ENCODE data around the gene NAIF1.

The NAIF1 gene

DNA sequence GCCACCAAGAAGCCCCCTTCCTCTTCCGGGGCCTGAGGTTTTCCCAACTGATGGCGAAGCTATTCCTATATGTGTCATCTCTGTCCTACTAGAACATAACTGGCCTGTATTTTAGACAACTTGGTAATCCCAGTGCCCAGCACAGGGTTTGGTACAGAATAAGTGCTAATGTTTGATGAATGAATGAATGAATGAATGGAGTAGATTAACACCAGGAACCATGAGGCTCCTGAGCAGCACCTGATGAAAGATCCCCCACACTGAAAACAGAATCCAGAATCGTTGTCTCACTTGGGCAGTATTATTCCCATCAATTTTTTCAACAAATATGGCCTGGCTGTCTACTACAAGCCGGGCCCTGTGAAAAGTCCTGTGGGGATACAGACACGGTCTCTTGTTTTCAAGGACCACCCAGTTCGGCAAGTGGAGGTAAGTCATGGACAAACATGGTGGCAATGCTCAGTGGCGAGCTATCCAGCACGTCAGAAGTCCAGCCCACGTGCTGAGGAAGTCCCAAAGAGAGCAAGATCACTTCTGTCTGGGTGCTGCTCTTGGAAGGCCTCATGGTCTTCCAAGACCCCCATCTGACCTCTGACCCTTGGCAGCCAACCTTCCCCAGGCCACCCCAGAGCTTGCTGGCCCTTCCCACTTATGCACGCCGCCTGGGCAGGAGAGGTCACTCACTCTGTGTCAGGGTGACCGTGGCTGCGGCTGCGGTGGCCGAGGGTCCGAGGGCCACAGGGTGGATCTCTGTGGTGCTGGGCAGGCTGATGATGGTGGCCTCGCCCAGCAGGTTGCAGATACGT is 1.0 kb downstream of the NAIF1 start:
- Histone ChIP-seq H3K79me2 (ENCODE audit: insufficient read depth, low read length) (peaks cover 25% of the 10 kb centered on the region), H3K9me3 (ENCODE audit: low read length) (no peaks in the 10 kb centered on the region), H3K27ac (ENCODE audit: low read depth, low read length, poor library complexity, severe bottlenecking) (no peak overlapping the region), H3K4me2 (ENCODE audit: low read length) (peak overlapping the region; percentile 62), H3K27me3 (ENCODE audit: insufficient read depth, low read length) (no peaks in the 10 kb centered on the region), H4K20me1 (ENCODE audit: insufficient read depth, low read length) (no peaks in the 10 kb centered on the region), H3F3A (ENCODE audit: insufficient read depth, low read length) (peaks cover 4% of the 10 kb centered on the region), H2AFZ (ENCODE audit: low read length) (no peak overlapping the region), H3K36me3 (ENCODE audit: insufficient read depth, low read length) (0 out of 2 replicates have a peak, but pooled peaks cover 7% of the 10 kb centered on the region), H3K4me1 (ENCODE audit: insufficient read depth, low read length, severe bottlenecking) (peaks cover 41% of the 10 kb centered on the region), H3K9ac (ENCODE audit: low read length) (peak overlapping the region; percentile 67; the same call in 1 of the 2 replicates), H3K4me3 (ENCODE audit: low read depth, low read length, poor library complexity, severe bottlenecking) (peak overlapping the region; percentile 60), H3K9me2 (ENCODE audit: low read depth, low read length) (no peaks in the 10 kb centered on the region)
- no peak for TF ChIP-seq EZH2 (IDR thresholded peaks at IDR 0.05; ENCODE audit: borderline replicate concordance, low read length)
- TF ChIP-seq, protein P1, sequence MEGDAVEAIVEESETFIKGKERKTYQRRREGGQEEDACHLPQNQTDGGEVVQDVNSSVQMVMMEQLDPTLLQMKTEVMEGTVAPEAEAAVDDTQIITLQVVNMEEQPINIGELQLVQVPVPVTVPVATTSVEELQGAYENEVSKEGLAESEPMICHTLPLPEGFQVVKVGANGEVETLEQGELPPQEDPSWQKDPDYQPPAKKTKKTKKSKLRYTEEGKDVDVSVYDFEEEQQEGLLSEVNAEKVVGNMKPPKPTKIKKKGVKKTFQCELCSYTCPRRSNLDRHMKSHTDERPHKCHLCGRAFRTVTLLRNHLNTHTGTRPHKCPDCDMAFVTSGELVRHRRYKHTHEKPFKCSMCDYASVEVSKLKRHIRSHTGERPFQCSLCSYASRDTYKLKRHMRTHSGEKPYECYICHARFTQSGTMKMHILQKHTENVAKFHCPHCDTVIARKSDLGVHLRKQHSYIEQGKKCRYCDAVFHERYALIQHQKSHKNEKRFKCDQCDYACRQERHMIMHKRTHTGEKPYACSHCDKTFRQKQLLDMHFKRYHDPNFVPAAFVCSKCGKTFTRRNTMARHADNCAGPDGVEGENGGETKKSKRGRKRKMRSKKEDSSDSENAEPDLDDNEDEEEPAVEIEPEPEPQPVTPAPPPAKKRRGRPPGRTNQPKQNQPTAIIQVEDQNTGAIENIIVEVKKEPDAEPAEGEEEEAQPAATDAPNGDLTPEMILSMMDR (IDR thresholded peaks at IDR 0.05; ENCODE audit: low read length): no peak

DNA sequence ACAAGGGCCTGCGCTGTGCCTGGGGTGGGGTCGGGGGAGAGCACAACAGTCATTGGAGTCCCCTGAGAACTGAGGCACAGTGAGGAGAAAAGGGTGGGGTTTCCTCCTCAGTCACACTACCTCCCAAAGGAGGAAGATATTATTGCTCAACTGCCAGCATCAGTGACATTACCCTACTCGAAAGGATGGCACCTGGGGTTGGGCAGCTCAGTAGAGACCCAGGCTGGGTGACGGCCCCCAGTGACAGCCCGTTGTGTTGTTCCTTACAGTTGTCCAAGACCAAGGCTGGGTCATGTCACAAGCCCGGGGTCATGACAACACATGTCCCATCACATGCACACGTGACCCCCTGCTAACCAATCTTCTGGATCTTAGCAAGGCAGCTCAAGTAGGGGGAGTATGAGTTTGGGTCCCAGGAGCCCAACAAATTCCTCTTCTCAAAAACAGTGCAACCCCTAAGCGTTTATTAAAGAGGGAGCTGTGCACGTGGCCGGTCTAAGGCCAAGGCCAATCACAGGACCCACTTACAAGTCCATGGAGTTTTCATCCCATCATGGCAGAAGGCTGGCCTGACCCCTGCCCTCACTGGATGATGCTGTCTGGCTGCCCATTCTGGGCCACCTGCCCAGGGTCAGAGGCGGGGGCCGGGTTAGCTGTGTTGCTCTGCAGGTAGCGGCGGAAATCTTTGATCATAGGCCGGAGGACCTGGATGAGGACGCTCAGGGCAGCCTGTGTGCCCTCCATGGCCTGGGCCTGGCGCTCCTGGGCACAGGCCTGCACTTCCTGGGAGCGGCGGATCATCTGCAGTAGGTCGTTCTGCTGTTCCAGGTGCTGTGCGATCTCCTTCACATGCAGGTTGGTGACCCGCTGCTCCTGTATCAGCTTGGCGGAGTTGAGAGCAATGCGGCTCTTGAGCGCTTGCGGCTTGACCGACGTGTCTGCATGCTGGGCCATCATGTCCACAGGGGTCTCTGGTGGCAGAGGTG is 4.0 kb downstream of the NAIF1 start:
- H3K9me3 ChIP-seq (ENCODE audit: low read length): no peaks in the 10 kb centered on the region
- H2AFZ ChIP-seq (ENCODE audit: low read length): no peak overlapping the region
- H3K36me3 ChIP-seq (ENCODE audit: insufficient read depth, low read length): 0 out of 2 replicates have a peak, but pooled peaks cover 7% of the 10 kb centered on the region
- H3K9me2 ChIP-seq (ENCODE audit: low read depth, low read length): no peaks in the 10 kb centered on the region
- H3F3A ChIP-seq (ENCODE audit: insufficient read depth, low read length): no peaks in the 10 kb centered on the region
- no peaks in the 10 kb centered on the region for H3K27me3 ChIP-seq (ENCODE audit: insufficient read depth, low read length)
- no peak overlapping the region for H3K4me2 ChIP-seq (ENCODE audit: low read length)
- TF ChIP-seq, protein P1 (IDR thresholded peaks at IDR 0.05; ENCODE audit: low read length): no peak
- H3K4me1 ChIP-seq (ENCODE audit: insufficient read depth, low read length, severe bottlenecking): peaks cover 22% of the 10 kb centered on the region
- H3K79me2 ChIP-seq (ENCODE audit: insufficient read depth, low read length): peaks cover 5% of the 10 kb centered on the region; the same call in 1 of the 2 replicates
- no peak overlapping the region for H3K9ac ChIP-seq (ENCODE audit: low read length)
- H3K27ac ChIP-seq (ENCODE audit: low read depth, low read length, poor library complexity, severe bottlenecking): no peak overlapping the region
- H4K20me1 ChIP-seq (ENCODE audit: insufficient read depth, low read length): no peaks in the 10 kb centered on the region
- H3K4me3 ChIP-seq (ENCODE audit: low read depth, low read length, poor library complexity, severe bottlenecking): no peak overlapping the region

DNA sequence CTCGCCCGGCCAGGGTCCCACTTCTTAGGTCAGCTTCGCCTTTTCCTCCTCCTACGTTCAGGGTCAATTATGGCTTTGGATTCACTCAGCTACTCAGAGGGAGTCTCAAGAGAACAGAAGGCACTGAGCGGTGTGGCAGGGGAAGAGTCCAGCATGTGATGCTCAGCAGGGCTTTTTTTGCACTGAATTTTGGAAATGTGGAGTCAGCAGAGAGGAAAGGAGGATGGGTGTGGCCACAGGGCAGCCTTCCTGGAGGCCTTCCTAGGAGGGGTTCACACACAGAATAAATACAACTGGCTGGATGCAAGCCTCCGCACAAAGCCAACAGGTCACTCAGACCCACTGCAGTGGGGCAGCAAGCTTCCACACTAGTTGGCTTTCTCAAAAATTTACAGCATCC is 4.8 kb downstream of the NAIF1 start:
- Histone ChIP-seq H3F3A (ENCODE audit: insufficient read depth, low read length) (no peaks in the 10 kb centered on the region), H3K36me3 (ENCODE audit: insufficient read depth, low read length) (0 out of 2 replicates have a peak, but pooled peaks cover 7% of the 10 kb centered on the region), H4K20me1 (ENCODE audit: insufficient read depth, low read length) (no peaks in the 10 kb centered on the region), H3K4me2 (ENCODE audit: low read length) (no peak overlapping the region), H3K9ac (ENCODE audit: low read length) (no peak overlapping the region), H3K9me3 (ENCODE audit: low read length) (no peaks in the 10 kb centered on the region), H3K4me3 (ENCODE audit: low read depth, low read length, poor library complexity, severe bottlenecking) (no peak overlapping the region), H3K9me2 (ENCODE audit: low read depth, low read length) (no peaks in the 10 kb centered on the region), H3K27me3 (ENCODE audit: insufficient read depth, low read length) (no peaks in the 10 kb centered on the region), H3K79me2 (ENCODE audit: insufficient read depth, low read length) (peaks cover 5% of the 10 kb centered on the region; the same call in 1 of the 2 replicates), H3K4me1 (ENCODE audit: insufficient read depth, low read length, severe bottlenecking) (peaks cover 22% of the 10 kb centered on the region), H2AFZ (ENCODE audit: low read length) (no peak overlapping the region), H3K27ac (ENCODE audit: low read depth, low read length, poor library complexity, severe bottlenecking) (no peak overlapping the region)
- TF ChIP-seq EZH2 (IDR thresholded peaks at IDR 0.05; ENCODE audit: borderline replicate concordance, low read length): no peak
- TF ChIP-seq, protein P1 (IDR thresholded peaks at IDR 0.05; ENCODE audit: low read length): no peak
